ENCODE data around the gene DNASE2B. TPM values are rescaled to one million over a fixed set of nuclear protein-coding genes. Genes with fewer than 3 reads are reported as not detected.
A peak's percentile ranks its signal among the peaks of the same experiment; 100 is the strongest.

Gene DNASE2B
- polyA plus RNA-seq, 1 donor (not counting 4 experiments of a cell fraction or from before 2014, with no cell fraction given), result not detected

GRCh38 chr1:84430546-84430945 is 32.3 kb downstream of the DNASE2B start:
- FAIRE-seq, result no peak
- Histone ChIP-seq H4K20me1 (ENCODE audit: control insufficient read depth, extremely low read depth, insufficient read depth, low read length) (no peaks in the 10 kb centered on the region), H3K4me1 (ENCODE audit: control insufficient read depth, extremely low read depth, insufficient read depth, low read length) (peaks cover 13% of the 10 kb centered on the region), H3K27ac (ENCODE audit: control insufficient read depth, insufficient read depth, low read length) (no peak overlapping the region), H3K36me3 (ENCODE audit: control insufficient read depth in 2 of 2, extremely low read depth in 1 of 2, insufficient read depth in 2 of 2, low read length in 2 of 2) (no peaks in the 10 kb centered on the region), H3K4me3 (ENCODE audit: control insufficient read depth in 2 of 3, extremely low read depth in 1 of 3, insufficient read depth in 2 of 3, low read depth in 1 of 3, low read length in 3 of 3) (no peak overlapping the region), H3K9me3 (ENCODE audit: control insufficient read depth, low read depth, low read length) (no peaks in the 10 kb centered on the region), H3K9me1 (ENCODE audit: control insufficient read depth, extremely low read depth, insufficient read depth, low read length) (no peaks in the 10 kb centered on the region), H3K79me2 (ENCODE audit: control insufficient read depth, insufficient read depth, low read length) (no peaks in the 10 kb centered on the region), H3K27me3 (ENCODE audit: control insufficient read depth, extremely low read depth, insufficient read depth, low read length) (no peaks in the 10 kb centered on the region), H3K4me2 (ENCODE audit: control insufficient read depth, extremely low read depth, insufficient read depth, low read depth, low read length) (no peak overlapping the region), H2AFZ (ENCODE audit: control insufficient read depth, low read length) (no peak overlapping the region), H3K9ac (ENCODE audit: control insufficient read depth, extremely low read depth, insufficient read depth, low read length) (no peak overlapping the region)
- dilution Hi-C loops (cut with MboI; ENCODE audit: extremely low pct_ligation_motif_present, low sequenced_read_pairs), result no loop called here
- DNase-seq (ENCODE audit: low read depth, low spot score), result no peak
- TF ChIP-seq EZH2 (IDR thresholded peaks at IDR 0.05; ENCODE audit: low read length) (no peak), CTCF (optimal IDR thresholded peaks at IDR 0.05 in 1 of 3, IDR thresholded peaks at IDR 0.05 in 1 of 3, conservative IDR thresholded peaks at IDR 0.05 in 1 of 3; ENCODE audit: extremely low read depth in 1 of 3, insufficient read depth in 2 of 3, low read length in 3 of 3) (no peak)

DNA sequence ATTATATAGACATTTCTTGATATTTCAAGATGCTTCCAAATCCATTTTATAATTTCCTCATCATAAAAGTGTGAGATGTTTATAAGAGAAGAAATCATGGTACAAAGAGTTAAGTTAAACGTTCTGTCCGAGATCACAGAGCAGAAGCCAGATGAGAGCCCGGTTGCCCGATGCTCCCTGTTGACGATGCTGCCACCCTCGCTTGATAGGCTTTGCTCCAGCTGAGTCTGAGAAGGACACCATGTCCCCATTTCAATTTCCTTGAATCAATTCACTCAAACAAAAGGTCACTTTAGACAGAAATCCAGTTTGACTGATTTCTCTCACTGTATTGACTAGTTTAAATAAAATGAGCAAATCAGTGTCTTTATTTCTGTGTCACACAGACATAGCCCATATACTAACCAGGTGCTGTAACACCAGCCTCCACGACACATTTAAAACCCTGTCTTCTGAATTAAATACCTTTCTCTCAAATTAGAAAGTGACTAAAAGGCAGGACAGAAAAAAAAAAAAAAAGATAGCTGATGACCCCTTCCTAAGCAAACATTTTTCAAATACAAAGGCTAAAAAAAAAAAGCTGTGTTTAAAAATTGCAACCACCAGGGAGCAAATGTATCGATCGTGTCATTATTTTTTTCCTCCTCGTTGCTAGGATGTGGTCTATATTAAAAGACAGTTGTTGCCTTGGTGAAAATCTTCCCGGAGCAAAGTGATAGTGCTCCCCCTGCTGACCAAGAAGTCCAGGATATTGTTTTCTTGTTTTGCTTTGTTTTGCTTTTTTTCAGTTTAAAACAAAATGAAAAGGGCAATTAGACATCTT is 35.2 kb downstream of the DNASE2B start:
- Histone ChIP-seq H3K9me3 (ENCODE audit: control insufficient read depth, low read depth, low read length) (no peaks in the 10 kb centered on the region), H3K4me2 (ENCODE audit: control insufficient read depth, extremely low read depth, insufficient read depth, low read depth, low read length) (peak overlapping the region; percentile 59), H3K9me1 (ENCODE audit: control insufficient read depth, extremely low read depth, insufficient read depth, low read length) (no peaks in the 10 kb centered on the region), H3K9ac (ENCODE audit: control insufficient read depth, extremely low read depth, insufficient read depth, low read length) (no peak overlapping the region), H4K20me1 (ENCODE audit: control insufficient read depth, extremely low read depth, insufficient read depth, low read length) (no peaks in the 10 kb centered on the region), H3K36me3 (ENCODE audit: control insufficient read depth in 2 of 2, extremely low read depth in 1 of 2, insufficient read depth in 2 of 2, low read length in 2 of 2) (no peaks in the 10 kb centered on the region), H3K4me1 (ENCODE audit: control insufficient read depth, extremely low read depth, insufficient read depth, low read length) (peaks cover 11% of the 10 kb centered on the region), H3K27ac (ENCODE audit: control insufficient read depth, insufficient read depth, low read length) (no peak overlapping the region), H2AFZ (ENCODE audit: control insufficient read depth, low read length) (peak overlapping the region; percentile 4), H3K27me3 (ENCODE audit: control insufficient read depth, extremely low read depth, insufficient read depth, low read length) (no peaks in the 10 kb centered on the region), H3K4me3 (ENCODE audit: control insufficient read depth in 2 of 3, extremely low read depth in 1 of 3, insufficient read depth in 2 of 3, low read depth in 1 of 3, low read length in 3 of 3) (peak overlapping the region in 2 of 3 experiments; percentile 26 to 34), H3K79me2 (ENCODE audit: control insufficient read depth, insufficient read depth, low read length) (no peaks in the 10 kb centered on the region)
- dilution Hi-C loops (cut with MboI; ENCODE audit: extremely low pct_ligation_motif_present, low sequenced_read_pairs), result no loop called here
- DNase-seq (ENCODE audit: low read depth, low spot score) (no peak), FAIRE-seq (peak; percentile 81)
- TF ChIP-seq CTCF (optimal IDR thresholded peaks at IDR 0.05 in 1 of 3, IDR thresholded peaks at IDR 0.05 in 1 of 3, conservative IDR thresholded peaks at IDR 0.05 in 1 of 3; ENCODE audit: extremely low read depth in 1 of 3, insufficient read depth in 2 of 3, low read length in 3 of 3), result peak; percentile 60 to 67 (median 63)
- TF ChIP-seq EZH2 (IDR thresholded peaks at IDR 0.05; ENCODE audit: low read length), result no peak
